ENCODE measurements around the gene YJU2. TPM values are rescaled to one million over a fixed set of nuclear protein-coding genes. Genes with fewer than 3 reads are reported as not detected.
"Not testable (repeated sequence)": the region's sequence is repeated elsewhere in the genome, so short reads cannot be mapped to it uniquely, and the experiment has no call there.

Gene YJU2
- total and polyA plus RNA-seq, 2 of the 13 experiments (the other 11 are each of a cell fraction or from before 2014, with no cell fraction given): 9.3 to 17.9 TPM

GRCh38 chr19:4231521-4231920 lies 15.4 kb upstream of the YJU2 start:
- H3K27me3 ChIP-seq (ENCODE audit: control insufficient read depth in 1 of 2, insufficient read depth in 2 of 2, low read length in 2 of 2); BruUV-seq (replicated peaks); H3K36me3 ChIP-seq (replicated peaks in 1 of 2; ENCODE audit: control insufficient read depth in 1 of 2, insufficient read depth in 2 of 2, low read length in 2 of 2); H2AFZ ChIP-seq (ENCODE audit: low read length); DNase-seq (ENCODE audit: low spot score); H3K79me2 ChIP-seq (ENCODE audit: insufficient read depth, low read length); H3K4me2 ChIP-seq (ENCODE audit: low read depth, low read length); H3K4me3 ChIP-seq (replicated peaks in 1 of 3; ENCODE audit: insufficient read depth in 1 of 3, low read depth in 2 of 3, low read length in 3 of 3); FAIRE-seq; H3K9me3 ChIP-seq (ENCODE audit: low read length); H3K9ac ChIP-seq (ENCODE audit: insufficient read depth, low read depth, low read length); H4K20me1 ChIP-seq (ENCODE audit: insufficient read depth, low read length); ATAC-seq; in situ Hi-C loops (cut with HindIII; ENCODE audit: extremely low pct_ligation_motif_present, low pct_unique_long_range_greater_than_20kb); POLR2A ChIA-PET; CTCF ChIA-PET (ENCODE audit: low intra/inter-chr PET ratio, low total read pairs); H3K27ac ChIP-seq (ENCODE audit: extremely low read length, insufficient read depth, low read length); intact Hi-C loops (cut with micrococcal nuclease; ENCODE audit: unreplicated experiment): not testable (repeated sequence)
- peaks cover 50% of the 10 kb centered on the region for H3K4me1 ChIP-seq (ENCODE audit: insufficient read depth, low read length)
- WGBS (ENCODE audit: low lambda C conversion rate): 96% methylated on average over 6 of the region's 6 CpGs
- TF ChIP-seq ZNF121 (CRISPR knock-in tag; IDR thresholded peaks at IDR 0.05): peak; percentile 57; the same call in 1 of the 2 replicates

DNA sequence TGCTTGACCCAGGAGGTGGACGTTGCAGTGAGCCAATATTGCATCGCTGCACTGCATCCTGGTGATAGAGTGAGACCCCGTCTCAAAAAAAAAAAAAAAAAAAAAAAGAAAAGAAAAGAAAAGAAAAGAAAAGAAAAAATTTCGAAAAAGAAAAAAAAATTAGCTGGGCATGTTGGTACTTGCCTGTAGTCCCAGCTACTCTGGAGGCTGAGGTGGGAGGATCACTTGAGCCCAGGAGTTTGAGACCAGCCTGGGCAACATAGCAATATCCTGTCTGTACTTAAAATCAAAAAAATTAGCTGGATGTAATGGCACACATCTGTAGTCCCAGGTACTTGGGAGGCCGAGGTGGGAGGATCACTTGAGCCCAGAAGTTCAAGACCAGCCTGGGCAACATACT lies 14.7 kb upstream of the YJU2 start:
- DNase-seq (ENCODE audit: low spot score); H4K20me1 ChIP-seq (ENCODE audit: insufficient read depth, low read length); H3K36me3 ChIP-seq (replicated peaks in 1 of 2; ENCODE audit: control insufficient read depth in 1 of 2, insufficient read depth in 2 of 2, low read length in 2 of 2); H3K27ac ChIP-seq (ENCODE audit: extremely low read length, insufficient read depth, low read length); H3K79me2 ChIP-seq (ENCODE audit: insufficient read depth, low read length); intact Hi-C loops (cut with micrococcal nuclease; ENCODE audit: unreplicated experiment); ATAC-seq; H3K27me3 ChIP-seq (ENCODE audit: control insufficient read depth in 1 of 2, insufficient read depth in 2 of 2, low read length in 2 of 2); H3K4me2 ChIP-seq (ENCODE audit: low read depth, low read length); CTCF ChIA-PET (ENCODE audit: low intra/inter-chr PET ratio, low total read pairs); FAIRE-seq; H3K9ac ChIP-seq (ENCODE audit: insufficient read depth, low read depth, low read length); H3K4me3 ChIP-seq (replicated peaks in 1 of 3; ENCODE audit: insufficient read depth in 1 of 3, low read depth in 2 of 3, low read length in 3 of 3); POLR2A ChIA-PET; H2AFZ ChIP-seq (ENCODE audit: low read length); H3K9me3 ChIP-seq (ENCODE audit: low read length); in situ Hi-C loops (cut with HindIII; ENCODE audit: extremely low pct_ligation_motif_present, low pct_unique_long_range_greater_than_20kb); BruUV-seq (replicated peaks): not testable (repeated sequence)
- peaks cover 50% of the 10 kb centered on the region for H3K4me1 ChIP-seq (ENCODE audit: insufficient read depth, low read length)
- 70% methylated on average over 5 of the region's 5 CpGs for WGBS (ENCODE audit: low lambda C conversion rate)
